ENCODE data around the gene PPP3R1.

The PPP3R1 gene

DNA sequence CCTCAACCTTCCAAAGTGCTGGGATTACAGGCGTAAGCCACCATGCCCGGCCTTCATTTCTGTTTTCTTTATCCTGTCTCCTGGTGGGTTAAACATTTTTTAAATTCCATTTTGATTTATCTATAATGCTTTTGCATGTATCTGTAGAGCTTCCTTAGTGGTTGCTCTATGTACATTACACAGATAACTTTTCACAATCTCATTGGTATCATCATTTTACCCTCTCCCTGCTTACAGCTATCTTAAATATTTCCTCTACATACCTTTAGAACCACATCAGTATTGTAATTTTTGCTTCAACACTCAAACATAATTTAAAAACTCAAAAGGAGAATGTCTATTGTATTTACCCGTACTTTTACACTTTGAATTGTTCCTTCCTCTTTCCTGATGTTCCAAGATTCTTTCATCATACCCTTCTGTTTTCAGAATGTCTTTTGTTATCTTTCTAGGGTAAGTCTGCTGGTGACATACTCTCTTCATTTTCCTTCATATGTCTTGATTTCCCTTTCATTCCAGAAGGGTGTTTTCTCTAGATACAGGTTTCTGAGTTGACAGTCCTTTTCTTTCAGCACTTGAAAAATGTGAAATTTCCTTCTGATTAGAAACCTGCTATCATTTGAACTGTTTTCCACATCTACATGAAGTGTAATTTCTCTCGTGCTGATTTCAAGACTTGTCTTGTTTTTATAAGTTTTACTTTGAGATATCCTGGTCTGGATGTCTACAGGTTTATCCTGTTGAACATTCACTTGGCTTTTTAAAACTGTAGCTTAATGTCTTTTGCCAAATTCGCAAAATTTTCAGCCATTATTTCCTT is 21.9 kb downstream of the PPP3R1 start:
- no peak for DNase-seq

DNA sequence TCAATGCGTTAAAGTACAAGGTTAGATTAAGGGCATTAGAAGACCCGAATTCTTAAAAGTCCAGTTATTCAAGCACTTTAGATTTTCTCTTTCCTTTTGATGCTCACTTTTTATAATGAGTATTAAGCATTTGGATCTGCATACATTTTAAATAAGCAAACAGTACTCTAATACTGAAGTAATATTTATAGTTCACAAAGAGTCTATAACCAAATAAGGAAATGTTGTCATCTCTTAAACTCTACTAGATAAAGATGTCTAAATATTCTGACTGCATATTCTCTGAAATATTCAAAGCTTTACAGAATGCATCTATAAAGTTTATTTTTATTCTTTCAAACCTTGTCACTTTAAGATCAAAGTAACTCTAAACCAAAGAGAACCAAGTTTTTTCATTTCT is 25.5 kb downstream of the PPP3R1 start:
- DNase-seq: no peak

DNA sequence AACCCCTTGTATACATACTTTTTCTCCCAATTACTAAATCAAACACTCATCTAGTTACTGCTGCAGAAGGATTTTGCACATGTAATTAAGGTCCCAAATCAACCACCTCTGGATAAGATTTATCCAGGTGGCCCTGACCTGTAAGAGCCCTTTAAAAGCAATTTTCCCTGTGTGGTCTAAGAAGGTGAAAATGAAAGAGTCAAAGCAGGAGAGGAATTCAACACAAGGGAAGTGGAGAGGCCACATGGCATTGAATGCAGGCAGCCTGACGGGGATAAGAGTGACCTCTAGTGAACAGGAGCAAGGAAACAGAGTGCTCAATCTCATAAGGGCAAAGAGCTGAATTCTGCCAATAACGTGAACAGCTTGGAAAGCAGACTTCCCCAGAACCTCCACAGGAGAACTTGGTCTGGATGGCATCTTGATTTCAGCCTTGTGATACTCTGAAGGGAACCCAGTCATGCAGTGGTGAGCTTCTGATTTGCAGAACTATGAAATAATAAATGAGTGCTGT is 27.2 kb downstream of the PPP3R1 start:
- DNase-seq: no peak

DNA sequence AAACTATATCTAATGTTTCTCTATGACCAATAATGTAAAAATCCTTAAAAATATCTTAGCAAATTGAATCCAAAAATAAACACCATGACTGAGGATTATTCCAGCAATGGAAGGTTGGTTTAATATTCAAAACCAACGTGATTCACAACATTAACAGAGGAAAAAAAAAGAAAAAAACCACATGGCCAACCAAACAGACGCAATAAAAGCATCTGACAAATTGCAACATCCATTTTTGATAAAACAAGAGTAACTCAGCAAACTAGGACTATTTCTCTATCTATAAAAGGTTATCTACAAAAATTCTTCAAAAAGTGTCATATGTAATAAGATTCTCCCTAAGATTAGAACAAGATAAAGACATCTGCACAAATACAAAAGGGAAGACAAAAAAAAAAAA is 28.9 kb downstream of the PPP3R1 start:
- no peak for DNase-seq

DNA sequence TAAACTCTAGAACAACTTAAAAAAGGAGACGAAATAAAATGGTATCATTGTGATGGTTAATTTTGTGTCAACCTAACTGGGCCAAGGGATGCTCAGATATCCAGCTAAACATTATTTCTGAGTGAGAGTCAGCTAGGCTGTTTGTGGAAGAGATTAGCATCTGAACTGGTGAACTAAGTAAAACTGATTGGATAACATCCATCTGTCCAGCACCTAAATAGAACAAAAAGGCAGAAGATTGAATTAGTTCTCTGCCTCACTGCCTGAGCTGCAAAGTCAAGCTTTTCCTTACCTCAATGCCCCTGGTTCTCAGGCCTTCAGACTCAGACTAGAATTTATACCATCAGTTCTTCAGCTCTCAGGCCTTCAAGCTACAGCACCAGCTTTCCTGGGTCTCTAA is 30.0 kb downstream of the PPP3R1 start:
- no peak for DNase-seq

DNA sequence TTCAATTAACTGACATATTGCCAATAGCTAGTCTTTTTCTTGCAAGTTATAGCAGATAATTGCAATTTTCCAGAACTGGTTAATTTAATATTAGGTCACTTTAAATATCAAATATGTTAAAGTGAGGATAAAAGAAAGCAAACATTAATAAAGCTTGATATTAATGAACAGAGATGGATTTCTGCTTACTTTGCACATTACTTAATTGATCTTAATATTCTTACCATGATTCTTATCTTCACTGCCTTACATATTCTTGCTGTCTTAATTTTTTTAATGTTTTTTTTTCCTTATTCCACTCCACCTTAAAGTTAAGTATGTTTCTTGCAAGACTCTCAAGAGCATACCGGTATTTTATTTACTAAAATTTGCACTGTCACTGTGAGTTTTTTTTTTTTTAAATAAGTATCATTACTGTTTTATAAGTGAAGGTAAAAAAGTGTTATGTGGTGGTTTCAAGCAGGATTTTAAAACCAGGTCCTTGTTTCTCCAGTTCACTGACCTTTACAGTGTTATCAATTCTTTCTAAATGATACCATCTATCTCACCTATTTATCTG is 33.9 kb downstream of the PPP3R1 start:
- DNase-seq: no peak

DNA sequence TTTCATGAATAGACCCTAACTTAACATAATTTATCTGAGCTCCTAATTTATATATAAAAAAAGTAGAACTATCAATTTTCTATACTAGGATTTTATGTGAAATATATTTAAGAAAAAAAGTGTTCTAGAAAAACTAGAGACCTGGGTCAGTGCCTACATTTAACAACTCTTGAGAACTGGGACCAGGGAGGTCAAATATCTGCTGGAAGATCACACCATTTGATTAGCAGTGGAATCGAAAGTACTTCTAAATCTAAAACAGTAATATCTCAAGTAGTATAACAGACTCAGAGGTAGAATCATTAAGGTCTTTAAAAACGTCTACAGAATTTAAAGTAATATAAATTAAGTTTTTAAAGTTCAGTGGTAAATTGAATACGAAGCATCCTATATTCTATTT is 34.6 kb downstream of the PPP3R1 start:
- DNase-seq: no peak

DNA sequence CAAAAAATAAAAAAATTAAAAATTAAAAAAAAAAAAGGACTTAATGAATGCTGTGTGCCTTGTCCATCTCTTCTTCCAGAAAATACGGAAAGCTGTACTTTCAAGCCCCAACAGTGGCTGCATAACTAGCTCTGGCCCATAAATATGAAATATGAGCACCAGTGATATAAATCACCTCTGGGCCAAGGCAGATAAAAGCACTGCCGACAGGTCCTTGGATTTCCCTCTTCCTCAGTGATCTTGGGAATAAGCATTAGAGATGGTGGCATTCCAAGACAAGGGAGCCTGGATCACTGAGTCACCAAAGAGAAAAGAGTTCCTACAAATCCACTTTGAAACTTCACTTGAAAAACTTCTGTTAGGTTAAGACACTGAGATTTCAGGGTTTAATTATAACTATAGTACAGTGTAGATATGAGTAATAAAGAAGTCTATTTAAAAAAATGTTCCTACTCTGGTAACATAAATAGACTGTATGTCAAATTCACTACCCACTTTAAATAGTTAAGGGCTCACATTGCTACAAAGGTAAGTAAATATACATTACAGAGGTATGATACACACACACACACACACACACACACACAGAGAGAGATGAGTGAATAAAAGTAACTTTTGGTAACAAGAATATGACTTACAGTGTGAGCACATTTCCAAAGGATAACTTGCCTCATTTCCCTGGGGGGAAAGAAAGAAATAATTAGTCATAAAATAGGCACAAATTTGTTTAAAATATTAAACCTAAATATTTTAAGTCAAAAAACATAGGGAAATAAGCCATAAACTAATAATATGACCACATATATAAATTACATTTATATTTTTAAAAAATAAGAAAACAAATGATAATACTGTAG is 35.6 kb downstream of the PPP3R1 start:
- DNase-seq: no peak

DNA sequence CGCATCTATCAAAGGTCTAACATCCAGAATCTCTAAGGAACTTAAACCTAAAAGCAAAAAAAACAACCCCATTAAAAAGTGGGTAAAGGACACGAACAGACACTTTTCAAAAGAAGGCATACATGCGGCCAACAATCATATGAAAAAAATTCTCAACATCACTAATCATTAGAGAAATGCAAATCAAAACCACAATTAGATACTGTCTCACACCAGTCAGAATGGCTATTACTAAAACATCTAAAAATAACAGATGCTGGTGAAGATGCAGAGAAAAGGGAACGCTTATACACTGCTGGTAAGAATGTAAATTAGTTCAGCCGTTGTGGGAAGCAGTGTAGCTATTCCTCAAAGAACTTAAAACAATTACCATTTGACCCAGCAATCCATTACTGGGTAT is 38.0 kb downstream of the PPP3R1 start:
- no peak for DNase-seq

DNA sequence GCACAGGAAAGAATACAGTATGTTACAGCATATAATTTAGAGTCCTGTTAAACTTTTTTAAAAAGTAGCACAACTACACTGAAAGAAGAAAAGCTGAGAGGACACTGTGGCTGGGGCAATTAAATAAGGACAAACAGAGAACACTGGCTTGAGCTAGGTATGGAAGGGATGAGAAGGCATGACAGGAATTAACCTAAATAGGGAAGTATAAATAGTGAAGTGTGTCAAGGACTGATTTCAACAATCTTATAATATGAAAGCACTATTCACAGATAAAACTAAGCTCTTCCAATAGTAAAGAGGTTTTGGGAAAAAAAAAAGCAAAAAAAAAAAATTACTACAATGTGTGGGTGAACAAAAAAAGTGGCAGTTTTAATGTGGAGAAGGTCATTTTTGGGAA is 45.5 kb downstream of the PPP3R1 start:
- DNase-seq: no peak

DNA sequence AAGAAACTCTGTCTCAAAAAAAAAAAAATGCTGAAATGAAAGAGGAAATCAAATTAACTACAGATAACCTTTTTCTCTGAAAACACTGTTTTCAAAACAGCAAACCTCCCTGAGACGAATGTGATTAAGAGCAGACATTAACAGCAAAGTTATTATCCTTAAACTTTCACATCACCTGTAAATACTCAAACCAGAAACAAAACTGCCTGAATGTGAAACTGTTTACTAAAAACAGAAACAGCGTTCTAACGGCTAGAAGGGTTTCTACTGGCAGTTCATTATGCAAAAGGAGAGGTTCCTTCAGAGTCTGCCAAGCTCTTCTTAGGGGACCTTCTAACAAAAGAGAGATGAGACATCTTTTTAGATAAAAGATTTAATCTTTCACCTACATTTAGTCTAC is 48.7 kb downstream of the PPP3R1 start:
- no peak for DNase-seq

DNA sequence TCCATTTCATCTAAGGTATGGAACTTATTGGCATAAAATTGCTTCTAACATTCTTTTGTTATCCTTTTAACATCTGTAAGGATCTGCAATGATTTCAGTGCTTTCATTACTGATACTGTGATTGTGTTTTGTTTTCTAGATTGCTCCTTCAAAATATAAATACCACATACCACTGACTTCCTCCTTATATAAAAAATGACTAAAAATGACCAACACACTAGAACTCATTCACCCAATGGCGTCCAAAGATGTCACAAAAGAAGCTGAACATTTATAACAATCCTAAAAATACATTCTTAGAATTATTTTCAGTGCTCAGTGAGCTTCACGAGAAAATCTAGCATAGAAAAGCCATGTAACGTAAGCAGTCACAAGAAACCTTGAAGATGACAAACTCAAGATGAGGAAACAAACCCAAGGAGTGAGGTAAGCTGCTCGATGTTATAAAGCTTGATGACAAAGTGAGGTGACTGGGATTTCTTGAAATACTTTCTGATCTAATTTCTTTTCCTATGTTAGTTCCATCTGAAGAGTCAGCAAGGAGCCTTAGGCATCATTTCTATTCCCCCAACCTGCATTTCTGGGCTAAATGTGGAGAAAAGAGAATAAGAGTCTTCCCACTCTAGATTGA is 52.1 kb downstream of the PPP3R1 start:
- no peak for DNase-seq

DNA sequence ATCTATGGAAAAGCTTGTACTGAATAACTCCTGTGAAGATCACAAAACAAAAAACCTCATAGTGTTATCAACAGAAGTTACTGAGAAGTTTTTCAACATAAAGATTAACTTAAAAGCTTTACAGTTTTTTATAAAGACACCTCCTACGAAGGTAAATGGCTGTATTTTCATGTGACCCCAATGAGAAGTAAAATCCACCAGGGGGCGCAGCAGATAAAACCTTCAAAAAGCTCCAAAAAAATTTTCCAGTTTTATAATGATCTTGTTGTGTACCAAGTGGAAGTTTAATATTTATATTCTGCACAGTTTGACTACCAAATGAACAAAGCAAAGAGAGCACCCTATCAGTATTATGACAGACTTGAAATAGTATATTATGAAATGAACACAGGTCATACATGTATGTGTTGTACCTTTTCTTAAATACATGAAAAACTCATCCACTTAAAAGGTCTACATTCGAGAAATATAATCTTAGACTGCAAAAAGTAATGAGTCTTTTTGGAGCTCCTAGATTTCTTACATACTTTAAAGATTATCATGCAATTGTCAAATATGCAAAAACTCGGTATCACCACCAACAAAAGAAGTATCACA is 56.1 kb downstream of the PPP3R1 start:
- DNase-seq: peak in 2 of 4 experiments; percentile 1 to 8

DNA sequence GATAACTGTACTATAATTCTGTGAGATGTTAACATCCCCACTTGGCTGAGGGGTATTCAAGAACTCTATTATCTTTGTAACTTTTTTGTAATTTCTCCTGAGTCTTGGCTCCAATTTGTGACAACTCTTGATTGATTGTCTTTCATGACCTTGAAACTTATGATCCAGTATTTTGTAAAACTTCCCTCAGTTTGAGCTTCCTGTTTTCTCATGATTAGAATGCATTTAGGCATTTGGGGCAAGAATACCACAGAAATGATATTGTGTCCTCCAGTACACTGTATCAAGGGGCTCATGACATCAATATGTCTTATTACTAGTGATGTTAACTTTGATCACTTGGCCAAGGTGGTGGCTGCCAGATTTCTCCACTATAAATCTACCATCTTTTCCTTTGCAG is 57.2 kb downstream of the PPP3R1 start:
- DNase-seq: no peak

DNA sequence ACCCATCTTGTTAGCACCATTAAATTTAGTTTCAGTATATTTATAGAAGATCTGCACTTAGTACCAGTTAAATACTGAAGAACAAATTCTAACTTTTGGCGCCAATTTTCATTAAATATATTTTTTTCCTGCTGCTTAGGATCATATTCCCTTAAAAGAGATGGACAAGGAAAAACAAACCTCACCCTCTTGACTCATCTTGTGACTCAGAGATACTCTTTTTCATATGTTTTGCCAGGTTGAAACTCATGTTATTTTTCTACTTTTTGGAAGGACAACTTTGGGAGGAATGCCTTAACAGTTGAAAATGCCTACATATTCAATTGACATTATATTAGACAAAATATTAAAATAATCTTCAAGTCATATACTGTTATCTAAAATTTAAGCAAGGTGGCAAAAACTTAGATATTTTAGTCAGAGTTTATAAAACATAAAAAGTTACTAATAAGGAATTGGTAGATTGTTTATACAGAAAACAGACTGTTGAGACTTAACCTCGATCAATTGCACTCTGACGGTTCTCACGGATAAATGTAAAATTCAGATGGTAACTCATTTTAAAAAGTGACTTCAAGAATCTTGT is 58.5 kb downstream of the PPP3R1 start:
- no peak for DNase-seq

DNA sequence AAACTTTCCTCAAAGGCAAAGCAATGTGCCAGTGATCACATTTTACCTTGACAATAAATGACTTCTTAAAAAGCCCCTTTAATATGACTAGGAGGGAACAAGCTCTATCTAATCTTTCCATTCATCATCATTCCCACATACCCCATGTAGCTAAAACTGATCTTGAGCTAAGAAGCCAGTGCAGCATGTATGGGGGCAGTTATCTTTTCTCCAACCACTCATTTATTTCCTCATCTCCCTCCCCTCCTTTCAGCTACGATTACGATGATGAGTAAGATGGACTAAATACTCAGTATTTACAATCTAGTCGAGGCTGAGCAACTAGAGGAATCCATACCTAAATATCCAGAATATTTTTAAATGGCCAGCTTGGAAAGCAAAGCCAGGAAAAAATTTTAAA is 59.2 kb downstream of the PPP3R1 start:
- DNase-seq: no peak

DNA sequence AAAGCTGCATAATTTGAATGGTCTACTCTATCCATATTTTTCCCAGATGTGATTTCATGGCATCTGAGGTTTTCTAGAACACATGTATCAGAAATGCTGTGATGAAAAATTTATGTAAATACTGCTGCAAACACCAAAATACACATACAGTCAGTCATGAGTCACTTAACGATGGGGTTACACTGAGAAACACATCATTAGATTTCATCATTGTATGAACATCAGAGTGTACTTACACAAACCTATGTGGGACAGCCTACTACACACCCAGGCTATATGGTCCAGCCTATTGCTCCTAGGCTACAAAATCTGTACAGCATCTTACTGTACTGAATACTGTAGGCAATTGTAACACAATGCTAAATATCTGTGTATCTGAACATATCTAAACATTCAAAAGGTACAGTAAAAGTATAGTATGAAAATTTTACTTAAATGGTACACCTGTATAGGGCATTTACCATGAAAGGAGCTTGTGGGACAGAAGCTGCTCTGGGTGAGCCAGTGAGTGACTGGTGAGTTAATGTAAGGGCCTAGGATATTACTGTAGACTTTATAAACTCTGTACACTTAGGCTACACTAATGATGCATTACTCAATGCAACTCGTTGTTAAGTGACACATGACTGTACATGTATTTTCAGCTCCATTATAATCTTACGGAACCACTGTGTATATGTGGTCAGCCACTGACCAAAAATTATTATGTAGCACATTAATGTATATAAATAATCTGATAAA is 61.2 kb downstream of the PPP3R1 start:
- no peak for DNase-seq

DNA sequence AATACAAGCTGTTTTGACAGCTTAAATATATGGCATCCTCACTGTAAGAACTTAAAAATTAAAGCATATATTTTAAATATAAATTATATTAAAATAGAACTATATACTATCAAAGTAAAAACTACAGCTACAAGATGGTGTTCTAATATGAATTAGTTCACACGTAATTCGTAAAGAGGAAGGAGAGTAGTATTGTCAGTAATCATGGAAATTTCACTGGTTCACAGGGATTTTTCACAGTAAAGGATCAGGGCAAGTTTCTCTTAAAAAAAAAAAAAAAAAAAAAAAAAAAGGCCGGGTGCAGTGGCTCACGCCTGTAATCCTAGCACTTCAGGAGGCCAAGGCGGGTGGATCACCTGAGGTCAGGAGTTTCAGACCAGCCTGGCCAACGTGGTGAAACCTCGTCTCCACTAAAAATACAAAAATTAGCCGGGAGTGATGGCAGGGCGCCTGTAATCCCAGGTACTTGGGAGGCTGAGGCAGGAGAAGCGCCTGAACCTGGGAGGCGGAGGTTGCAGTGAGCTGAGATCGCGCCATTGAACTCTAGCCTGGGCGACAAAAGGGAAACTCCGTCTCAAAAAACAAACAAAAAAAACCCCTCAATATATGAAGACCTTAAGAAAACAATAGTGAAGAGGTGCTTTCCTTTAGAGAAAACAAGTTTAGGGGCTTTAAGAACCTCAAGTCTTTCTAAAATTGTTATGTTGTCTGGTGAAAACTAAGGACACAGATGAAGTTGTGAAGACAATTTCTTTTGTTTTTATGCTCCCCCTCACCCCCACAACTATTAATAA is 62.1 kb downstream of the PPP3R1 start:
- DNase-seq: no peak

DNA sequence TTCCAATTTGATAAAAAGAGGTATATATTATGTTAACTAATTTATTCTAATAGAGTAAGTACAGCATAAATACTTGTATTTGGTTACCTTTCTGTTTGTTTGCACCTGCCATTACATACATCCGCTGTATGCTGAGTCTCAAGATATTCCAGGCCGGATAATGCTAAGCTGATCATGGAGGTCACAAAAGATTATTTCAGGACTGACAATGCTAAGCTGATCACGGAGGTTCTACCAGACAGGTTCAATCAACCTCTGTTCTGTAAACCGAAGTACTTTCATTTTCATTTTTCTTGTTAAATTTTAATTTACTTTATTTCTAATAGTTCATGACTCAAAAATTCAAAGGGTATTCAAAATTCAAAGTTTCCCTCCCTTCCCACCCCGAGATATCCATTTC is 63.5 kb downstream of the PPP3R1 start:
- DNase-seq: no peak

DNA sequence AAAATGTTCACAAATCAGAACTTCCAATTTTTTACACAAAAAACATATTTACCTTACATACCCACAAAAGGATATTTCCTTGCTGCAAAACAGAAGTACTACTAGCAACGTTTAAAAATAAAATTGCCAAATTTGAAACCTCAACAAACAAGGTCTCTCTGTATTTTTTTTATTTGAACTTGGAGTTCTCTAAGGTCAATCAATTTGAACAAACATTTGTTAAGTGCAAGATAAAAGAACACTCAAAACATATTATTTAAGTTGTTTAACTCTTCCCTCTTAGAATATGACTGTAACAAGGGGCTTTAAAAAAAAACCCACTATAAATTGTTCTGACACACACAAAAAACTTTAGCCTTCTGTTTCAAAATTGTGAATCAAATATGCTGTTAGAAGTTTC is 65.0 kb downstream of the PPP3R1 start:
- DNase-seq: no peak
